Skeletal muscle satellite cell (primary cell): ENCODE measurements around the gene DCUN1D5.
"Not testable (repeated sequence)": the region's sequence is repeated elsewhere in the genome, so short reads cannot be mapped to it uniquely, and the experiment has no call there.

Source experiments
- H3K27me3 ChIP-seq: 2 replicates; pipeline ENCODE4 v1.7.0; 2013; ENCODE audit warnings: low read length; ENCODE audit not compliant: control insufficient read depth, insufficient read depth
- H3K36me3 ChIP-seq: 2 replicates; pipeline ENCODE4 v1.7.0; 2013; ENCODE audit warnings: mild to moderate bottlenecking, control low read depth, low read length; ENCODE audit not compliant: insufficient read depth
- H3K4me1 ChIP-seq: 2 replicates; pipeline ENCODE4 v1.7.0; 2013; ENCODE audit warnings: low read length; ENCODE audit not compliant: control insufficient read depth, insufficient read depth
- H3K4me2 ChIP-seq: 2 replicates; pipeline ENCODE4 v1.7.0; 2013; ENCODE audit warnings: mild to moderate bottlenecking, low read length
- H3K4me3 ChIP-seq: 2 replicates; pipeline ENCODE4 v1.7.0; 2013; ENCODE audit warnings: low read length
- H3K9ac ChIP-seq: 2 replicates; pipeline ENCODE4 v1.7.0; 2013; ENCODE audit warnings: mild to moderate bottlenecking, low read depth, low read length, moderate library complexity
- H3K9me3 ChIP-seq: replicated peaks from 2 replicates; pipeline ENCODE4 v1.7.0; 2013; ENCODE audit warnings: mild to moderate bottlenecking, control low read depth, low read length

Gene DCUN1D5

GRCh38 chr11:103051981-103052380, 40.0 kb downstream of the DCUN1D5 start:
- Histone ChIP-seq H3K4me3 (no peak overlapping the region), H3K36me3 (no peaks in the 10 kb centered on the region), H3K9ac (no peak overlapping the region), H3K9me3 (no peaks in the 10 kb centered on the region), H3K4me2 (no peak overlapping the region), H3K27me3 (no peaks in the 10 kb centered on the region), H3K4me1 (no peaks in the 10 kb centered on the region)

- H3K4me1 ChIP-seq, result no peaks in the 10 kb centered on the region
- H3K27me3 ChIP-seq, result no peaks in the 10 kb centered on the region
- no peaks in the 10 kb centered on the region for H3K36me3 ChIP-seq
- no peak overlapping the region for H3K4me3 ChIP-seq
- H3K9me3 ChIP-seq, result no peaks in the 10 kb centered on the region
- no peak overlapping the region for H3K9ac ChIP-seq
- H3K4me2 ChIP-seq, result no peak overlapping the region
Observed at GRCh38 chr11:103051151-103051801, 40.7 kb downstream of the DCUN1D5 start.

GRCh38 chr11:103050351-103050750, 41.6 kb downstream of the DCUN1D5 start:
- H3K4me1 ChIP-seq, result no peaks in the 10 kb centered on the region

GRCh38 chr11:103047837-103048236, 44.1 kb downstream of the DCUN1D5 start:
- Histone ChIP-seq H3K27me3 (no peaks in the 10 kb centered on the region), H3K9ac (no peak overlapping the region), H3K4me3 (no peak overlapping the region), H3K4me2 (no peak overlapping the region), H3K4me1 (no peaks in the 10 kb centered on the region), H3K36me3 (no peaks in the 10 kb centered on the region), H3K9me3 (no peaks in the 10 kb centered on the region)

More at GRCh38 chr11:103050351-103050750, 41.6 kb downstream of the DCUN1D5 start:
- Histone ChIP-seq H3K4me3 (no peak overlapping the region), H3K9me3 (no peaks in the 10 kb centered on the region), H3K4me2 (no peak overlapping the region), H3K36me3 (no peaks in the 10 kb centered on the region), H3K27me3 (no peaks in the 10 kb centered on the region), H3K9ac (no peak overlapping the region)

- Histone ChIP-seq H3K4me2 (no peak overlapping the region), H3K27me3 (no peaks in the 10 kb centered on the region)
Observed at GRCh38 chr11:103043826-103044678, 47.9 kb downstream of the DCUN1D5 start.

GRCh38 chr11:103042161-103042560, 49.8 kb downstream of the DCUN1D5 start:
- H3K4me3 ChIP-seq, result no peak overlapping the region
- no peaks in the 10 kb centered on the region for H3K4me1 ChIP-seq
- H3K9me3 ChIP-seq, result no peaks in the 10 kb centered on the region
- no peak overlapping the region for H3K9ac ChIP-seq
- H3K36me3 ChIP-seq, result no peaks in the 10 kb centered on the region
- no peaks in the 10 kb centered on the region for H3K27me3 ChIP-seq
- no peak overlapping the region for H3K4me2 ChIP-seq

More at GRCh38 chr11:103043826-103044678, 47.9 kb downstream of the DCUN1D5 start:
- H3K9ac ChIP-seq, result no peak overlapping the region
- H3K4me3 ChIP-seq, result no peak overlapping the region
- no peaks in the 10 kb centered on the region for H3K9me3 ChIP-seq
- no peaks in the 10 kb centered on the region for H3K36me3 ChIP-seq
- H3K4me1 ChIP-seq, result no peaks in the 10 kb centered on the region

- peaks cover 9% of the 10 kb centered on the region for H3K4me1 ChIP-seq
- no peak overlapping the region for H3K4me2 ChIP-seq
- no peak overlapping the region for H3K4me3 ChIP-seq
- H3K27me3 ChIP-seq, result no peaks in the 10 kb centered on the region
- no peaks in the 10 kb centered on the region for H3K9me3 ChIP-seq
- no peaks in the 10 kb centered on the region for H3K36me3 ChIP-seq
- no peak overlapping the region for H3K9ac ChIP-seq
Observed at GRCh38 chr11:103035791-103036434, 56.0 kb downstream of the DCUN1D5 start.

GRCh38 chr11:103035216-103035615, 56.7 kb downstream of the DCUN1D5 start:
- H3K4me1 ChIP-seq, result peaks cover 9% of the 10 kb centered on the region
- no peak overlapping the region for H3K4me2 ChIP-seq
- H3K27me3 ChIP-seq, result no peaks in the 10 kb centered on the region
- no peaks in the 10 kb centered on the region for H3K9me3 ChIP-seq
- H3K9ac ChIP-seq, result no peak overlapping the region
- H3K4me3 ChIP-seq, result no peak overlapping the region
- H3K36me3 ChIP-seq, result no peaks in the 10 kb centered on the region

GRCh38 chr11:103031834-103032233, 60.1 kb downstream of the DCUN1D5 start:
- Histone ChIP-seq H3K4me2 (no peak overlapping the region), H3K4me1 (peaks cover 9% of the 10 kb centered on the region), H3K9ac (no peak overlapping the region), H3K4me3 (no peak overlapping the region), H3K27me3 (no peaks in the 10 kb centered on the region), H3K36me3 (no peaks in the 10 kb centered on the region), H3K9me3 (no peaks in the 10 kb centered on the region)

- Histone ChIP-seq H3K9me3 (no peaks in the 10 kb centered on the region), H3K4me2 (no peak overlapping the region), H3K9ac (no peak overlapping the region), H3K4me3 (no peak overlapping the region), H3K36me3 (no peaks in the 10 kb centered on the region), H3K27me3 (no peaks in the 10 kb centered on the region), H3K4me1 (peaks cover 3% of the 10 kb centered on the region)
Observed at GRCh38 chr11:103029401-103029800, 62.6 kb downstream of the DCUN1D5 start.

GRCh38 chr11:103028304-103029020, 63.5 kb downstream of the DCUN1D5 start:
- H3K9me3 ChIP-seq, H3K9ac ChIP-seq, H3K36me3 ChIP-seq, H3K4me3 ChIP-seq, H3K4me2 ChIP-seq, H3K4me1 ChIP-seq, H3K27me3 ChIP-seq: not testable (repeated sequence)
